ENCODE data around the gene AP5Z1. TPM values are rescaled to one million over a fixed set of nuclear protein-coding genes. Genes with fewer than 3 reads are reported as not detected.

The AP5Z1 gene
- total RNA-seq, 2 donors from 2014 or later = 20.2 to 23.4 TPM

GRCh38 chr7:4775848-4776623 lies 613 bp downstream of the AP5Z1 start:
- Histone ChIP-seq H3K27me3 (no peaks in the 10 kb centered on the region), H3K36me3 (replicated peaks in 1 of 2; ENCODE audit: insufficient read depth in 1 of 2, low read depth in 2 of 2) (peaks cover 0 to 3% of the 10 kb centered on the region in 2 donors), H3K4me1 (peaks cover 23% of the 10 kb centered on the region), H3K4me3 (peak overlapping the region; percentile 72 to 80), H3K27ac (peak overlapping the region; percentile 84 to 96 (median 93)), H3K9me3 (no peaks in the 10 kb centered on the region)
- no peak for TF ChIP-seq CTCF (IDR thresholded peaks at IDR 0.05)
- no peak for TF ChIP-seq POLR2A (IDR thresholded peaks at IDR 0.05)
- intact Hi-C loops (cut with DNase I) = no loop called here
- ATAC-seq (peak; percentile 13), DNase-seq (peak in 3 of 4 donors; percentile 35 to 58 (median 56))
- 19 to 41% methylated on average over 13 to 30 of the region's 32 CpGs for WGBS, 2 donors

GRCh38 chr7:4779118-4779517 lies 3.7 kb downstream of the AP5Z1 start:
- whole genome bisulfite sequencing, 2 donors = 76 to 80% methylated on average over 5 of the region's 5 CpGs
- intact Hi-C loops (cut with DNase I) = no loop called here

GRCh38 chr7:4781366-4782069 lies 6.1 kb downstream of the AP5Z1 start:
- Histone ChIP-seq H3K9me3 (no peaks in the 10 kb centered on the region), H3K4me1 (peaks cover 10% of the 10 kb centered on the region), H3K27me3 (no peaks in the 10 kb centered on the region), H3K4me3 (no peak overlapping the region), H3K36me3 (replicated peaks in 1 of 2; ENCODE audit: insufficient read depth in 1 of 2, low read depth in 2 of 2) (peaks cover 0 to 25% of the 10 kb centered on the region in 2 donors), H3K27ac (no peak overlapping the region)
- TF ChIP-seq CTCF (IDR thresholded peaks at IDR 0.05) (no peak), POLR2A (IDR thresholded peaks at IDR 0.05) (no peak)
- intact Hi-C loops (cut with DNase I) = no loop called here
- WGBS, 2 donors = 95 to 98% methylated on average over 14 to 27 of the region's 27 CpGs
- peak; percentile 18 for ATAC-seq
- DNase-seq = no peak

More at GRCh38 chr7:4779118-4779517, 3.7 kb downstream of the AP5Z1 start:
- DNase-seq = no peak
- ATAC-seq = no peak
- no peak overlapping the region for H3K27ac ChIP-seq
- no peaks in the 10 kb centered on the region for H3K27me3 ChIP-seq
- no peak overlapping the region for H3K4me3 ChIP-seq
- H3K36me3 ChIP-seq (replicated peaks in 1 of 2; ENCODE audit: insufficient read depth in 1 of 2, low read depth in 2 of 2) = peaks cover 0 to 20% of the 10 kb centered on the region in 2 donors
- TF ChIP-seq POLR2A (IDR thresholded peaks at IDR 0.05) = no peak
- TF ChIP-seq CTCF (IDR thresholded peaks at IDR 0.05) = no peak
- H3K9me3 ChIP-seq = no peaks in the 10 kb centered on the region
- peaks cover 21% of the 10 kb centered on the region for H3K4me1 ChIP-seq

GRCh38 chr7:4782333-4783291 lies 7.2 kb downstream of the AP5Z1 start:
- WGBS, 2 donors = 91 to 94% methylated on average over 23 to 36 of the region's 36 CpGs
- ATAC-seq (no peak), DNase-seq (no peak)
- Histone ChIP-seq H3K27ac (no peak overlapping the region), H3K27me3 (no peaks in the 10 kb centered on the region), H3K9me3 (no peaks in the 10 kb centered on the region), H3K4me3 (no peak overlapping the region), H3K36me3 (replicated peaks in 1 of 2; ENCODE audit: insufficient read depth in 1 of 2, low read depth in 2 of 2) (peaks cover 0 to 30% of the 10 kb centered on the region in 2 donors), H3K4me1 (peaks cover under 1% of the 10 kb centered on the region)
- TF ChIP-seq POLR2A (IDR thresholded peaks at IDR 0.05) (no peak), CTCF (IDR thresholded peaks at IDR 0.05) (no peak)
- intact Hi-C loops (cut with DNase I) = no loop called here

All from body of pancreas (tissue), 4 donors.